ENCODE results near the gene VTCN1.

The VTCN1 gene

GRCh38 chr1:117094841-117095604 lies 115.7 kb downstream of the VTCN1 start:
- no peaks in the 10 kb centered on the region for H3K27me3 ChIP-seq (replicated peaks in 2 of 5; ENCODE audit: control insufficient read depth in 4 of 5, insufficient read depth in 5 of 5, low read length in 4 of 5)
- H3K4me1 ChIP-seq (ENCODE audit: control extremely low read depth in 1 of 4, control insufficient read depth in 4 of 4, insufficient read depth in 4 of 4, low read length in 3 of 4), result no peaks in the 10 kb centered on the region
- H3K9me3 ChIP-seq (ENCODE audit: control extremely low read depth in 1 of 5, control insufficient read depth in 4 of 5, insufficient read depth in 2 of 5, low read depth in 1 of 5, low read length in 4 of 5), result no peaks in the 10 kb centered on the region
- CTCF ChIA-PET, result interaction anchor here (0.8 to 4.5 kb wide), 4 partner anchors 19 to 33 kb away, joined by 3 to 17 read pairs (median 7); no protein-coding TSS in a partner anchor
- 97% methylated on average over 6 of the region's 7 CpGs for WGBS (ENCODE audit: insufficient coverage)
- POLR2A ChIA-PET, result no interaction called here
- H3K4me3 ChIP-seq (ENCODE audit: control insufficient read depth in 1 of 7, extremely low read depth in 1 of 7, insufficient read depth in 4 of 7, low read depth in 2 of 7, low read length in 6 of 7), result no peak overlapping the region
- no peak overlapping the region for H3K27ac ChIP-seq (ENCODE audit: insufficient read depth in 1 of 2, low read depth in 1 of 2, low read length in 2 of 2, poor library complexity in 1 of 2, severe bottlenecking in 2 of 2)
- peaks cover 27 to 96% (median 72%) of the 10 kb centered on the region in 4 experiments for H3K36me3 ChIP-seq (ENCODE audit: control insufficient read depth in 4 of 4, insufficient read depth in 4 of 4, low read length in 3 of 4)
- no peak for DNase-seq

GRCh38 chr1:117093870-117094621 lies 116.7 kb downstream of the VTCN1 start:
- ChIA-PET CTCF (interaction anchor here (0.8 to 4.5 kb wide), 6 partner anchors 20 to 34 kb away, joined by 3 to 17 read pairs (median 3); no protein-coding TSS in a partner anchor), POLR2A (interaction anchor here (0.6 kb wide), 1 partner anchor 19 kb away, joined by 3 read pairs; no protein-coding TSS in a partner anchor)
- Histone ChIP-seq H3K27me3 (replicated peaks in 2 of 5; ENCODE audit: control insufficient read depth in 4 of 5, insufficient read depth in 5 of 5, low read length in 4 of 5) (no peaks in the 10 kb centered on the region), H3K36me3 (ENCODE audit: control insufficient read depth in 4 of 4, insufficient read depth in 4 of 4, low read length in 3 of 4) (peaks cover 22 to 96% (median 70%) of the 10 kb centered on the region in 4 experiments), H3K27ac (ENCODE audit: insufficient read depth in 1 of 2, low read depth in 1 of 2, low read length in 2 of 2, poor library complexity in 1 of 2, severe bottlenecking in 2 of 2) (peak overlapping the region in 1 of 2 experiments; percentile 47), H3K4me3 (ENCODE audit: control insufficient read depth in 1 of 7, extremely low read depth in 1 of 7, insufficient read depth in 4 of 7, low read depth in 2 of 7, low read length in 6 of 7) (no peak overlapping the region), H3K4me1 (ENCODE audit: control extremely low read depth in 1 of 4, control insufficient read depth in 4 of 4, insufficient read depth in 4 of 4, low read length in 3 of 4) (no peaks in the 10 kb centered on the region), H3K9me3 (ENCODE audit: control extremely low read depth in 1 of 5, control insufficient read depth in 4 of 5, insufficient read depth in 2 of 5, low read depth in 1 of 5, low read length in 4 of 5) (no peaks in the 10 kb centered on the region)
- DNase-seq, result peak; percentile 32 to 78 (median 71)
- WGBS (ENCODE audit: insufficient coverage), result 89% methylated on average over 4 of the region's 6 CpGs
